Measurements from ENCODE around the gene STK24. TPM values are rescaled to one million over a fixed set of nuclear protein-coding genes. Genes with fewer than 3 reads are reported as not detected.

Gene STK24
- total RNA-seq, 1 donor: 82.2 TPM

- peak overlapping the region; percentile 40 for H3K4me2 ChIP-seq (ENCODE audit: insufficient read depth, low read length)
Observed at GRCh38 chr13:98556142-98556816, 20.6 kb downstream of the STK24 start.

DNA sequence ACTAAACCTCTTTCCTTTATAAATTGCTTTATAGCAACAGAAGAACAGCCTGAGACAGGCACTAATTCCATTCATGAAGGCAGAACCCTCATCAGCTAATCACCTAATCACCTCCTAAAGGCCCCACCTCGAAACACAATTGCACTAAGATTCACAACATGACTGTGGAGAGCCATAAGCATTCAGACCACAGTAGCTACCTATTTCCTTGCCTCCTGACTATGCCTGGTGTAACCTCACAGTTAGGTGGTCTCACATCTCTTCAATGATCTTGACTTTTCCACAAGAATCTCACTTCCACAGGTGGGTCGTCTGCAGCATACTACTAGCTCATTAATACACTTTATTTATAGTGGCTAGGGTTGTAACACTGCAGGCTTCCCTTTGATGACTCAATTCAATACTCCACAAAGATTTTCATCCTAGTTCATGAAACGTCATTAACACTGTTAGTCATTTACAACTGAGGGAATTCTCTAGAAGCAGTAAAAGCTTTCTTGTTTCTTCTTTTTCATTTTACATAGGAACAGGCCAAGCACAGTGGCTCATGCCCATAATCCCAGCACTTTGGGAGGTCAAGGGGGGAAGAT is 27.1 kb downstream of the STK24 start:
- H2AFZ ChIP-seq (ENCODE audit: low read length): no peak overlapping the region
- H3K9me3 ChIP-seq (ENCODE audit: low read depth, low read length): peaks cover 5% of the 10 kb centered on the region
- no peak for TF ChIP-seq CTCF (IDR thresholded peaks at IDR 0.05; ENCODE audit: extremely low read depth, low read depth, low read length)
- H4K20me1 ChIP-seq (ENCODE audit: insufficient read depth, low read length): peaks cover 61% of the 10 kb centered on the region
- no peak overlapping the region for H3K4me2 ChIP-seq (ENCODE audit: insufficient read depth, low read length)
- H3K36me3 ChIP-seq (ENCODE audit: insufficient read depth, low read length): peaks cover 16% of the 10 kb centered on the region
- H3K4me3 ChIP-seq (ENCODE audit: insufficient read depth, low read length): no peak overlapping the region
- peak overlapping the region; percentile 27 for H3K27ac ChIP-seq (ENCODE audit: low read depth, low read length)
- no peaks in the 10 kb centered on the region for H3K27me3 ChIP-seq (ENCODE audit: insufficient read depth, low read length)
- H3K79me2 ChIP-seq (ENCODE audit: insufficient read depth, low read length): peaks cover 90% of the 10 kb centered on the region
- no peak for DNase-seq (ENCODE audit: insufficient read length, low spot score, missing footprints)
- peaks cover 22% of the 10 kb centered on the region for H3K4me1 ChIP-seq (ENCODE audit: insufficient read depth, low read length)

More at GRCh38 chr13:98556142-98556816, 20.6 kb downstream of the STK24 start:
- H2AFZ ChIP-seq (ENCODE audit: low read length): no peak overlapping the region
- peak overlapping the region; percentile 68 for H3K27ac ChIP-seq (ENCODE audit: low read depth, low read length)
- H3K4me3 ChIP-seq (ENCODE audit: insufficient read depth, low read length): no peak overlapping the region
- no peaks in the 10 kb centered on the region for H3K27me3 ChIP-seq (ENCODE audit: insufficient read depth, low read length)
- H3K4me1 ChIP-seq (ENCODE audit: insufficient read depth, low read length): peaks cover 25% of the 10 kb centered on the region
- DNase-seq (ENCODE audit: insufficient read length, low spot score, missing footprints): no peak
- peaks cover 95% of the 10 kb centered on the region for H3K79me2 ChIP-seq (ENCODE audit: insufficient read depth, low read length)
- no peak for TF ChIP-seq CTCF (IDR thresholded peaks at IDR 0.05; ENCODE audit: extremely low read depth, low read depth, low read length)
- H4K20me1 ChIP-seq (ENCODE audit: insufficient read depth, low read length): peaks cover 63% of the 10 kb centered on the region
- H3K9me3 ChIP-seq (ENCODE audit: low read depth, low read length): no peaks in the 10 kb centered on the region
- peaks cover 5% of the 10 kb centered on the region for H3K36me3 ChIP-seq (ENCODE audit: insufficient read depth, low read length)

DNA sequence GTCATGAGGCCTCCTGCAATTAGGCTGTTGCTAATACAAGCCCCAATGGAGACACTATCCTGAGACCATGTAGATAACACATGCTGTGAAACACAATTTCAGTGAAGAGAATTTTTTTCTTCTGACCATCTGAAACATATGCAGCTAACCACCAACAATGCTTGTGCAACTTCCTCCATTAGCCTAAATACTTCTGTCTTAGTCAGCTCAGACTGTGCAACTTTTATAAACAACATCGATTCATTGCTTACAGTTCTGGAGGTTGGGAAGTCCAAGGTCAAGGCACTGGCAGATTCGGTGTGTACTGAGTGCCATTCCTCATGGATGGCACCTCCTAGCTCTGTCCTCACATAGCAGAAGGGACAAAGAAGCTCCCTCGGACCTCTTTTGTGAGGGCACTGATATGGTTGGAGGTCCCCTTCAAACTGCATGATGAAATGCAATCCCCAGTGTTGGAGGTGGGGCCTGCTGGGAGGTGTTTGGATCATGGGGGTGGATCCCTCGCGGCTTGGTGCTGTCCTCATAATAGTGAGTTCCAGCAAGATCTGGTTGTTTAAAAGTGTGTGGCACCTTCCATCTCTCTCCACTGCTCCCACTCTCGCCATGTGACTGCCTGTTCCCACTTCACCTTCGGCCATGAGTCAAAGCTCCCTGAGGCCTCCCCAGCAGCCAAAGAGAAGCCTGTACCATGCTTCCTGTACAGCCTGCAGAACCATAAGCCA is 27.7 kb downstream of the STK24 start:
- Histone ChIP-seq H3K36me3 (ENCODE audit: insufficient read depth, low read length) (peaks cover 16% of the 10 kb centered on the region), H3K79me2 (ENCODE audit: insufficient read depth, low read length) (peaks cover 90% of the 10 kb centered on the region), H3K4me2 (ENCODE audit: insufficient read depth, low read length) (peak overlapping the region; percentile 28), H3K9me3 (ENCODE audit: low read depth, low read length) (peaks cover 5% of the 10 kb centered on the region), H3K4me1 (ENCODE audit: insufficient read depth, low read length) (peaks cover 26% of the 10 kb centered on the region), H2AFZ (ENCODE audit: low read length) (no peak overlapping the region), H4K20me1 (ENCODE audit: insufficient read depth, low read length) (peaks cover 60% of the 10 kb centered on the region), H3K27me3 (ENCODE audit: insufficient read depth, low read length) (no peaks in the 10 kb centered on the region), H3K4me3 (ENCODE audit: insufficient read depth, low read length) (no peak overlapping the region), H3K27ac (ENCODE audit: low read depth, low read length) (peak overlapping the region; percentile 38)
- no peak for TF ChIP-seq CTCF (IDR thresholded peaks at IDR 0.05; ENCODE audit: extremely low read depth, low read depth, low read length)
- no peak for DNase-seq (ENCODE audit: insufficient read length, low spot score, missing footprints)

DNA sequence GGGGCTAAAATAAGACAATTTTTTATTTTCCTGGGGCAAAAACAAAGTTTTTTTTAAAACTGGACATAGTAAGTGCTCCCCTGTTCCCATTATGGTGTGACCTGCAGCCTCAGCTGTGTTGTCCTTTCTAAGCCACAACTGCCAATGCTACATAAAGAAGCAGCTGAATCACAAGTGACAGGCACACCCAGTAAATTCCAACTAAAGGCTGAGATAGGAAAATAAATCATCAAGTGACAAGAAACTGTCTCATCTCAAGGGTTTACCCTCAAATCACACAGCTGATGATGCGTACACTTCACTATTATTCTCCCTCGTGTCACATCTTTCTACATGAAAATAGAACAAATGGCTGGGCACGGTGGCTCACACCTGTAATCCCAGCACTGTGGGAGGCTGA is 28.7 kb downstream of the STK24 start:
- Histone ChIP-seq H4K20me1 (ENCODE audit: insufficient read depth, low read length) (peaks cover 55% of the 10 kb centered on the region), H3K79me2 (ENCODE audit: insufficient read depth, low read length) (peaks cover 90% of the 10 kb centered on the region), H3K4me1 (ENCODE audit: insufficient read depth, low read length) (peaks cover 35% of the 10 kb centered on the region), H3K27ac (ENCODE audit: low read depth, low read length) (peak overlapping the region; percentile 33), H3K9me3 (ENCODE audit: low read depth, low read length) (peaks cover 5% of the 10 kb centered on the region), H3K4me2 (ENCODE audit: insufficient read depth, low read length) (no peak overlapping the region), H3K27me3 (ENCODE audit: insufficient read depth, low read length) (no peaks in the 10 kb centered on the region), H3K36me3 (ENCODE audit: insufficient read depth, low read length) (peaks cover 16% of the 10 kb centered on the region), H2AFZ (ENCODE audit: low read length) (no peak overlapping the region), H3K4me3 (ENCODE audit: insufficient read depth, low read length) (no peak overlapping the region)
- no peak for DNase-seq (ENCODE audit: insufficient read length, low spot score, missing footprints)
- TF ChIP-seq CTCF (IDR thresholded peaks at IDR 0.05; ENCODE audit: extremely low read depth, low read depth, low read length): no peak

Data from osteoblast (primary cell).